Pancreas (tissue), 10 donors: Measurements from ENCODE around the gene CNBD2. TPM values are rescaled to one million over a fixed set of nuclear protein-coding genes. Genes with fewer than 3 reads are reported as not detected.

Source experiments
- ATAC-seq, 4 donors: fragments of 200-7000 bp; cut with Tn5 transposase; one replicate each; pipeline versions ENCODE4 v1.8.0 to v1.9.1; 2020; ENCODE audit warnings: mild to moderate bottlenecking in 4 of 4, moderate library complexity in 4 of 4
- DNase-seq, 6 donors: peaks; one replicate each; pipeline ENCODE4 v3.0.0-alpha.2; 2020
- FAIRE-seq: peaks from 2 replicates; lab custom pipeline; 2012; peaks lifted over from hg19 to GRCh38; lab: Jason Lieb, UNC
- H3K27ac ChIP-seq, 4 donors: fragments of 200-600 bp; sonication (generic); 1 replicate in 3 of 4; 2 replicates in 1 of 4; pipeline versions ENCODE4 v1.5.0 to v1.8.0; 2020
- H3K27me3 ChIP-seq, 4 donors: fragments of 200-600 bp; one replicate each; pipeline ENCODE4 v1.8.0; 2021
- H3K36me3 ChIP-seq, 3 donors: fragments of 200-600 bp; sonication (generic) in 1 of 3; one replicate each; pipeline versions ENCODE4 v1.5.0 to v1.8.0; 2020 to 2021
- H3K4me1 ChIP-seq, 3 donors: fragments of 200-600 bp; one replicate each; pipeline ENCODE4 v1.8.0; 2021
- H3K4me3 ChIP-seq, 4 donors: fragments of 200-600 bp; sonication (generic) in 2 of 4; one replicate each; pipeline versions ENCODE4 v1.5.0 to v1.8.0; 2020 to 2021
- H3K9me3 ChIP-seq, 4 donors: fragments of 200-600 bp; one replicate each; pipeline ENCODE4 v1.8.0; 2021
- WGBS, 2 donors: extraction: QIAGEN DNeasy Blood & Tissue Kit; methylation state at CpG; one replicate each; pipeline ENCODE4 v1.1.7; 2013; 5-methylcytosine and 5-hydroxymethylcytosine counted together
- intact Hi-C, 3 donors: fragments of 100-400 bp; cut with DNase I; formaldehyde crosslinking; loops; one replicate each; pipeline versions ENCODE4 v1.11.1 to v1.14.2; 2022
- polyA plus RNA-seq, 2 donors: library from polyadenylated mRNA; stranded (reverse); fragments of 200-250 nt; gene quantifications; one replicate each; pipeline ENCODE4 v1.2.3, GENCODE V29; 2013
- total RNA-seq, 6 donors: library from RNA; stranded (reverse); fragmentation: NEBNext Ultra II Directional in 4 of 6; extraction: Animal tissue kit (Norgen Biotek cat#: 25700) in 4 of 6; gene quantifications; one replicate each; pipeline versions ENCODE4 v1.2.1 to v1.2.4, GENCODE V29; 2021 to 2023
- TF ChIP-seq, protein P1 (sequence below), 4 donors: fragments of 200-600 bp; sonication (generic) in 3 of 4; IDR thresholded peaks; one replicate each; pipeline versions ENCODE4 v1.5.0 to v1.8.0; 2021; ENCODE audit warnings: antibody characterized with exemption in 4 of 4
- donor health status: healthy with polysubstance abuse.
- donor health status: DM: no; HTN: no; CAD: no; lungs with moderate emphysema.
- donor health status: DM: no; HTN: no; CAD: no.
- donor health status: control.
- donor health status: control.
- donor health status: Bipolar disorder and iron deficiency.
- donor health status: DM: yes; HTN: yes; CAD: no.
- donor health status: DM: no; HTN: no; CAD: no.
- donor health status: DM: no; HTN: no; CAD: no.
- donor health status: DM: yes; HTN: yes; CAD: no.

The CNBD2 gene
- total and polyA plus RNA-seq, 8 donors, result 2.2 to 23.8 (median 3.2) TPM

GRCh38 chr20:35974256-35974655, 5.9 kb downstream of the CNBD2 start:
- H3K9me3 ChIP-seq, result no peaks in the 10 kb centered on the region
- 78 to 82% methylated on average over 4 of the region's 4 CpGs for WGBS, 2 donors
- H3K27ac ChIP-seq, result no peak overlapping the region
- no peak for ATAC-seq
- H3K36me3 ChIP-seq, result no peaks in the 10 kb centered on the region
- no peaks in the 10 kb centered on the region for H3K4me1 ChIP-seq
- DNase-seq, result no peak
- no peak overlapping the region for H3K4me3 ChIP-seq
- no peak for FAIRE-seq
- H3K27me3 ChIP-seq, result no peaks in the 10 kb centered on the region
- intact Hi-C loops, result no loop called here
- TF ChIP-seq, protein P1, sequence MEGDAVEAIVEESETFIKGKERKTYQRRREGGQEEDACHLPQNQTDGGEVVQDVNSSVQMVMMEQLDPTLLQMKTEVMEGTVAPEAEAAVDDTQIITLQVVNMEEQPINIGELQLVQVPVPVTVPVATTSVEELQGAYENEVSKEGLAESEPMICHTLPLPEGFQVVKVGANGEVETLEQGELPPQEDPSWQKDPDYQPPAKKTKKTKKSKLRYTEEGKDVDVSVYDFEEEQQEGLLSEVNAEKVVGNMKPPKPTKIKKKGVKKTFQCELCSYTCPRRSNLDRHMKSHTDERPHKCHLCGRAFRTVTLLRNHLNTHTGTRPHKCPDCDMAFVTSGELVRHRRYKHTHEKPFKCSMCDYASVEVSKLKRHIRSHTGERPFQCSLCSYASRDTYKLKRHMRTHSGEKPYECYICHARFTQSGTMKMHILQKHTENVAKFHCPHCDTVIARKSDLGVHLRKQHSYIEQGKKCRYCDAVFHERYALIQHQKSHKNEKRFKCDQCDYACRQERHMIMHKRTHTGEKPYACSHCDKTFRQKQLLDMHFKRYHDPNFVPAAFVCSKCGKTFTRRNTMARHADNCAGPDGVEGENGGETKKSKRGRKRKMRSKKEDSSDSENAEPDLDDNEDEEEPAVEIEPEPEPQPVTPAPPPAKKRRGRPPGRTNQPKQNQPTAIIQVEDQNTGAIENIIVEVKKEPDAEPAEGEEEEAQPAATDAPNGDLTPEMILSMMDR (IDR thresholded peaks at IDR 0.05), result no peak

DNA sequence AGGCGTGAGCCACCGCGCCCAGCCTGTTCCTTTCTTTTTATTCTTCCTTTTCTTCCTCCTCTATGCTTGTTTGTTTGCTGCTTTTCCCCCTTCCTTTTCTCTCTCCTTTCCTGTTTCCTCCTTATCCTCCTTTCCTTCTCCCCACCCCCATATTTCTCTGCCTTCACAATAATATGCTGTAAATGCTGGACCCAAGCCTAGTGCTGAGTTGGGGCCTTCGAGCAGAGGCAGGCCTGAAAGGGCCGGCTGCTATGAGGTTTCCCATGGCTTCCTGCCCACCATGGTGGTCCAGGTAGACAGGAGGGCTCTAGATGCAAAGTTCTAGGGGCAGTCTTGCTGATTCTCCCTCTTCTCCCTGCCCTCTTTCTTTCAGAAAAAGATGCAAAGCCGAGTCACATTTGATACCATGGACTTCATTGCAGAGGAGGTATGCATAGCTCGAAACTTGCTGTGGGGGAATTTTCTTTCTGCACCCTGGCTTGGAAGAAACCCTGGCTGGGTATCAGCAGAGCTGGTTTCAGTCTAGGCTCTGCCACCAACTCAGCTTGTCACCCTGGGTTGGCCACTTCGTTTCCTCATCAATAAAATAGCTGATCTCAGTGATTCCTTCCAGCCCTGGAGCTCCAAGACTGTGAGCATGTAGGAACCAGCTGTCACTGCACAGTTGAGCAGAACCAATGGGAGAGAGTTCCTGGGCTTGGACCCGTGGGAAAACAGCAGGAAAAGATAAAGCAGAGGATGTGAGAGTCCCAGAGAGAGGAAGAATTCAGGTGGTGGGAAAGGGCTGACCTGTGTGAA, 7.4 kb downstream of the CNBD2 start:
- DNase-seq, result no peak
- FAIRE-seq, result no peak
- no peak overlapping the region for H3K27ac ChIP-seq
- intact Hi-C loops, result no loop called here
- H3K27me3 ChIP-seq, result no peaks in the 10 kb centered on the region
- TF ChIP-seq, protein P1 (IDR thresholded peaks at IDR 0.05), result no peak
- H3K4me1 ChIP-seq, result no peaks in the 10 kb centered on the region
- ATAC-seq, result peak in 1 of 4 donors; percentile 37
- no peaks in the 10 kb centered on the region for H3K9me3 ChIP-seq
- no peaks in the 10 kb centered on the region for H3K36me3 ChIP-seq
- no peak overlapping the region for H3K4me3 ChIP-seq
- 66 to 75% methylated on average over 9 of the region's 9 CpGs for WGBS, 2 donors

GRCh38 chr20:35978041-35978513, 9.7 kb downstream of the CNBD2 start:
- TF ChIP-seq, protein P1 (IDR thresholded peaks at IDR 0.05), result no peak
- ATAC-seq, result peak in 1 of 4 donors; percentile 20
- H3K36me3 ChIP-seq, result no peaks in the 10 kb centered on the region
- no peak for DNase-seq
- intact Hi-C loops, result no loop called here
- no peaks in the 10 kb centered on the region for H3K4me1 ChIP-seq
- H3K9me3 ChIP-seq, result no peaks in the 10 kb centered on the region
- 83 to 90% methylated on average over 9 of the region's 9 CpGs for WGBS, 2 donors
- H3K4me3 ChIP-seq, result no peak overlapping the region
- no peaks in the 10 kb centered on the region for H3K27me3 ChIP-seq
- no peak overlapping the region for H3K27ac ChIP-seq
- no peak for FAIRE-seq

- Histone ChIP-seq H3K27ac (no peak overlapping the region), H3K9me3 (no peaks in the 10 kb centered on the region), H3K4me1 (no peaks in the 10 kb centered on the region), H3K4me3 (no peak overlapping the region), H3K36me3 (no peaks in the 10 kb centered on the region), H3K27me3 (no peaks in the 10 kb centered on the region)
- ATAC-seq (no peak), FAIRE-seq (no peak), DNase-seq (no peak)
- intact Hi-C loops, result no loop called here
- TF ChIP-seq, protein P1 (IDR thresholded peaks at IDR 0.05), result no peak
- 52 to 68% methylated on average over 5 of the region's 5 CpGs for WGBS, 2 donors
Observed at GRCh38 chr20:35979544-35979943, 11.2 kb downstream of the CNBD2 start.

- Histone ChIP-seq H3K4me3 (no peak overlapping the region), H3K27me3 (no peaks in the 10 kb centered on the region), H3K9me3 (no peaks in the 10 kb centered on the region), H3K36me3 (no peaks in the 10 kb centered on the region), H3K27ac (no peak overlapping the region), H3K4me1 (no peaks in the 10 kb centered on the region)
- ATAC-seq (no peak), DNase-seq (no peak), FAIRE-seq (no peak)
- intact Hi-C loops, result no loop called here
- WGBS, 2 donors, result 62 to 63% methylated on average over 3 of the region's 3 CpGs
- TF ChIP-seq, protein P1 (IDR thresholded peaks at IDR 0.05), result no peak
Observed at GRCh38 chr20:35981969-35982368, 13.6 kb downstream of the CNBD2 start.
